ENCODE data around the gene FAM221A.

FAM221A gene

GRCh38 chr7:23679898-23680413 is at the start of gene FAM221A:
Gene FAM221A, plus strand, starts transcription at chr7:23680199. Its CDS starts 20 bp downstream, at chr7:23680219.
- Histone ChIP-seq H3K79me2 (no peaks in the 10 kb centered on the region), H3K4me2 (ENCODE audit: low read length) (peak within 1 kb of the TSS; percentile 97), H3K27ac (peak within 1 kb of the TSS; percentile 63), H2AFZ (peak within 1 kb of the TSS; percentile 98), H3K9ac (peak within 1 kb of the TSS; percentile 73), H3K36me3 (ENCODE audit: control insufficient read depth, insufficient read depth, low read length) (no peaks in the 10 kb centered on the region), H3K4me1 (peaks cover 4% of the 10 kb centered on the region), H3K9me3 (ENCODE audit: control insufficient read depth, low read length) (no peaks in the 10 kb centered on the region), H3K27me3 (ENCODE audit: control insufficient read depth, insufficient read depth, low read length) (no peaks in the 10 kb centered on the region), H3K4me3 (ENCODE audit: low read depth, low read length) (peak within 1 kb of the TSS; percentile 87)
- peak; percentile 86 for TF ChIP-seq CTCF (IDR thresholded peaks at IDR 0.05)

- Histone ChIP-seq H3K36me3 (ENCODE audit: control insufficient read depth, insufficient read depth, low read length) (no peaks in the 10 kb centered on the region), H3K27me3 (ENCODE audit: control insufficient read depth, insufficient read depth, low read length) (no peaks in the 10 kb centered on the region), H3K9ac (no peak overlapping the region), H2AFZ (no peak overlapping the region), H3K27ac (no peak overlapping the region), H3K4me2 (ENCODE audit: low read length) (no peak overlapping the region), H3K9me3 (ENCODE audit: control insufficient read depth, low read length) (no peaks in the 10 kb centered on the region), H3K4me3 (ENCODE audit: low read depth, low read length) (no peak overlapping the region), H3K4me1 (no peaks in the 10 kb centered on the region), H3K79me2 (no peaks in the 10 kb centered on the region)
- no peak for TF ChIP-seq CTCF (IDR thresholded peaks at IDR 0.05)
Measured at GRCh38 chr7:23633417-23633816, 46.6 kb upstream of the FAM221A start.

- no peak for TF ChIP-seq CTCF (IDR thresholded peaks at IDR 0.05)
- Histone ChIP-seq H3K27me3 (ENCODE audit: control insufficient read depth, insufficient read depth, low read length) (no peaks in the 10 kb centered on the region), H3K9ac (no peak overlapping the region), H3K4me3 (ENCODE audit: low read depth, low read length) (no peak overlapping the region), H3K36me3 (ENCODE audit: control insufficient read depth, insufficient read depth, low read length) (no peaks in the 10 kb centered on the region), H3K4me2 (ENCODE audit: low read length) (no peak overlapping the region), H3K4me1 (no peaks in the 10 kb centered on the region), H3K27ac (no peak overlapping the region), H3K79me2 (no peaks in the 10 kb centered on the region), H2AFZ (no peak overlapping the region), H3K9me3 (ENCODE audit: control insufficient read depth, low read length) (no peaks in the 10 kb centered on the region)
Measured at GRCh38 chr7:23645822-23646221, 34.2 kb upstream of the FAM221A start.

GRCh38 chr7:23653942-23654341 is 26.1 kb upstream of the FAM221A start:
- no peak for TF ChIP-seq CTCF (IDR thresholded peaks at IDR 0.05)
- no peaks in the 10 kb centered on the region for H3K36me3 ChIP-seq (ENCODE audit: control insufficient read depth, insufficient read depth, low read length)

GRCh38 chr7:23654508-23654907 is 25.5 kb upstream of the FAM221A start:
- Histone ChIP-seq H3K4me3 (ENCODE audit: low read depth, low read length) (no peak overlapping the region), H3K4me1 (no peaks in the 10 kb centered on the region), H3K79me2 (no peaks in the 10 kb centered on the region), H3K27ac (no peak overlapping the region), H3K36me3 (ENCODE audit: control insufficient read depth, insufficient read depth, low read length) (no peaks in the 10 kb centered on the region), H3K9me3 (ENCODE audit: control insufficient read depth, low read length) (no peaks in the 10 kb centered on the region), H3K4me2 (ENCODE audit: low read length) (no peak overlapping the region), H3K27me3 (ENCODE audit: control insufficient read depth, insufficient read depth, low read length) (no peaks in the 10 kb centered on the region), H3K9ac (no peak overlapping the region), H2AFZ (no peak overlapping the region)
- TF ChIP-seq CTCF (IDR thresholded peaks at IDR 0.05): peak; percentile 21

More at GRCh38 chr7:23653942-23654341, 26.1 kb upstream of the FAM221A start:
- no peaks in the 10 kb centered on the region for H3K27me3 ChIP-seq (ENCODE audit: control insufficient read depth, insufficient read depth, low read length)
- H3K79me2 ChIP-seq: no peaks in the 10 kb centered on the region
- H3K4me2 ChIP-seq (ENCODE audit: low read length): no peak overlapping the region
- no peak overlapping the region for H3K27ac ChIP-seq
- no peak overlapping the region for H3K9ac ChIP-seq
- no peak overlapping the region for H3K4me3 ChIP-seq (ENCODE audit: low read depth, low read length)
- no peaks in the 10 kb centered on the region for H3K9me3 ChIP-seq (ENCODE audit: control insufficient read depth, low read length)
- no peak overlapping the region for H2AFZ ChIP-seq
- H3K4me1 ChIP-seq: no peaks in the 10 kb centered on the region
